ENCODE results near the gene ZACN.

DNA sequence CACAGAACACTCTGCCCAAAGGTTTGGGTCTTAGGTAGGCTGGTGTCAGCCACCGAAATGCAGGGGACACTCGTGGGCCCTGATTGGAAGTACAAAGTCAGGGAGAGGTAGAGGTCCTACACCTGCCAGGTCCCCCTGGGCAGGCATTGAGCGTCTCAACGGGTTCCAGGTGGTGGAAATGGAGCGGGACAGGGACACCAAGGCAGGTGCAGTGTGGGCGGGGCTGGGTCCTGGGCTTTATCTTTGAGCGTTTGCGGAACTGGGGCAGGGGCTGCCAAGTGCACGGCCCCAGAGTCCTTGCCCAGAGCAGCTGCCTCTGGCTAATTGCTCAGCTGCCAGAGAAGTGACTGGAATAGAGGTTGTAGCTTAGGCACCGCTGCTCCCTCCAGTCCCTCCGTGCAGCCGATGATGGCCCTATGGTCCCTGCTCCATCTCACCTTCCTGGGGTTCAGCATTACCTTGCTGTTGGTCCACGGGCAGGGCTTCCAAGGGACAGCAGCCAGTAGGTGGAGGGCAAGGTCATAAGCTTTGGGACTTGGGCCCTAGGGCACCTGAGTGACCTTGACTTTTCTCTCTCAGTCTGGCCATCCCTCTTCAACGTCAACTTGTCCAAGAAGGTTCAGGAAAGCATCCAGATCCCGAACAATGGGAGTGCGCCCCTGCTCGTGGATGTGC lies at the start of gene ZACN:
- TF ChIP-seq, protein P1, sequence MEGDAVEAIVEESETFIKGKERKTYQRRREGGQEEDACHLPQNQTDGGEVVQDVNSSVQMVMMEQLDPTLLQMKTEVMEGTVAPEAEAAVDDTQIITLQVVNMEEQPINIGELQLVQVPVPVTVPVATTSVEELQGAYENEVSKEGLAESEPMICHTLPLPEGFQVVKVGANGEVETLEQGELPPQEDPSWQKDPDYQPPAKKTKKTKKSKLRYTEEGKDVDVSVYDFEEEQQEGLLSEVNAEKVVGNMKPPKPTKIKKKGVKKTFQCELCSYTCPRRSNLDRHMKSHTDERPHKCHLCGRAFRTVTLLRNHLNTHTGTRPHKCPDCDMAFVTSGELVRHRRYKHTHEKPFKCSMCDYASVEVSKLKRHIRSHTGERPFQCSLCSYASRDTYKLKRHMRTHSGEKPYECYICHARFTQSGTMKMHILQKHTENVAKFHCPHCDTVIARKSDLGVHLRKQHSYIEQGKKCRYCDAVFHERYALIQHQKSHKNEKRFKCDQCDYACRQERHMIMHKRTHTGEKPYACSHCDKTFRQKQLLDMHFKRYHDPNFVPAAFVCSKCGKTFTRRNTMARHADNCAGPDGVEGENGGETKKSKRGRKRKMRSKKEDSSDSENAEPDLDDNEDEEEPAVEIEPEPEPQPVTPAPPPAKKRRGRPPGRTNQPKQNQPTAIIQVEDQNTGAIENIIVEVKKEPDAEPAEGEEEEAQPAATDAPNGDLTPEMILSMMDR (IDR thresholded peaks at IDR 0.05): no peak
- TF ChIP-seq EP300 (IDR thresholded peaks at IDR 0.05): no peak
